ENCODE data around the gene TULP4. TPM values are rescaled to one million over a fixed set of nuclear protein-coding genes. Genes with fewer than 3 reads are reported as not detected.

Gene TULP4
- polyA plus RNA-seq, 1 donor (not counting 4 experiments of a cell fraction or from before 2014, with no cell fraction given), result 13.1 TPM

DNA sequence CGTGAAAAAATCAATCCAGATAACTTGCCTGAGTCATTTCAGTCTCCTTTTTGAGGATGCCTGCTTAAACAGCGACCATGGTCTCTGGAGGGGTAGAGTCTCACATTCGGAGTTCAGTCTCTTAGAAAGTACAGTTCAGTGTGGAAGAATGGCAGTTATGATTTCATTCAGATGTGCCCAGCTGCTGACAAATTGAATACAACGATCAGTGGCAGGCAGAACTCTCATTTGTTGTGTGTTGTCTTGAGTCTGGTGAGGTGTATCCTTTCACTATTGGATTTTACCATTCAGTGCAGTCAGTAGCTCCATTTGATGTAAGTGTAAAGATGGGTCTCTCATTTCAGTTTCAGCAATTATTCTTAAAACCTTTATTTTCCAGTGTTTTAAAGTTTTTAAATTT lies 639 bp upstream of the TULP4 start:
- H3K36me3 ChIP-seq (ENCODE audit: control insufficient read depth in 2 of 2, extremely low read depth in 1 of 2, insufficient read depth in 2 of 2, low read length in 2 of 2), result peaks cover 0 to 8% of the 10 kb centered on the region in 2 experiments

GRCh38 chr6:158312672-158313397 lies 570 bp downstream of the TULP4 start:
- no peak for FAIRE-seq
- H3K36me3 ChIP-seq (ENCODE audit: control insufficient read depth in 2 of 2, extremely low read depth in 1 of 2, insufficient read depth in 2 of 2, low read length in 2 of 2), result peaks cover 0 to 8% of the 10 kb centered on the region in 2 experiments

More for the DNA sequence above, 639 bp upstream of the TULP4 start:
- no peaks in the 10 kb centered on the region for H3K27me3 ChIP-seq (ENCODE audit: control insufficient read depth, extremely low read depth, insufficient read depth, low read length)
- H3K9ac ChIP-seq (ENCODE audit: control insufficient read depth, extremely low read depth, insufficient read depth, low read length), result no peak overlapping the region
- H3K79me2 ChIP-seq (ENCODE audit: control insufficient read depth, insufficient read depth, low read length), result peaks cover 2% of the 10 kb centered on the region
- DNase-seq (ENCODE audit: low read depth, low spot score) (no peak), FAIRE-seq (no peak)
- no peaks in the 10 kb centered on the region for H3K9me1 ChIP-seq (ENCODE audit: control insufficient read depth, extremely low read depth, insufficient read depth, low read length)
- dilution Hi-C loops (cut with MboI; ENCODE audit: extremely low pct_ligation_motif_present, low sequenced_read_pairs), result no loop called here
- no peak overlapping the region for H3K27ac ChIP-seq (ENCODE audit: control insufficient read depth, insufficient read depth, low read length)
- no peak overlapping the region for H3K4me2 ChIP-seq (ENCODE audit: control insufficient read depth, extremely low read depth, insufficient read depth, low read depth, low read length)
- TF ChIP-seq CTCF (optimal IDR thresholded peaks at IDR 0.05 in 1 of 3, IDR thresholded peaks at IDR 0.05 in 1 of 3, conservative IDR thresholded peaks at IDR 0.05 in 1 of 3; ENCODE audit: extremely low read depth in 1 of 3, insufficient read depth in 2 of 3, low read length in 3 of 3) (no peak), EZH2 (IDR thresholded peaks at IDR 0.05; ENCODE audit: low read length) (no peak)
- peaks cover 2% of the 10 kb centered on the region for H4K20me1 ChIP-seq (ENCODE audit: control insufficient read depth, extremely low read depth, insufficient read depth, low read length)
- H3K4me3 ChIP-seq (ENCODE audit: control insufficient read depth in 2 of 3, extremely low read depth in 1 of 3, insufficient read depth in 2 of 3, low read depth in 1 of 3, low read length in 3 of 3), result no peak overlapping the region
- no peak overlapping the region for H2AFZ ChIP-seq (ENCODE audit: control insufficient read depth, low read length)
- H3K9me3 ChIP-seq (ENCODE audit: control insufficient read depth, low read depth, low read length), result peaks cover 1% of the 10 kb centered on the region
- H3K4me1 ChIP-seq (ENCODE audit: control insufficient read depth, extremely low read depth, insufficient read depth, low read length), result peaks cover 12% of the 10 kb centered on the region

More at GRCh38 chr6:158312672-158313397, 570 bp downstream of the TULP4 start:
- Histone ChIP-seq H3K4me2 (ENCODE audit: control insufficient read depth, extremely low read depth, insufficient read depth, low read depth, low read length) (no peak overlapping the region), H3K27ac (ENCODE audit: control insufficient read depth, insufficient read depth, low read length) (no peak overlapping the region), H3K4me1 (ENCODE audit: control insufficient read depth, extremely low read depth, insufficient read depth, low read length) (peaks cover 14% of the 10 kb centered on the region), H3K9ac (ENCODE audit: control insufficient read depth, extremely low read depth, insufficient read depth, low read length) (no peak overlapping the region), H3K9me3 (ENCODE audit: control insufficient read depth, low read depth, low read length) (peaks cover 1% of the 10 kb centered on the region), H3K4me3 (ENCODE audit: control insufficient read depth in 2 of 3, extremely low read depth in 1 of 3, insufficient read depth in 2 of 3, low read depth in 1 of 3, low read length in 3 of 3) (no peak overlapping the region), H3K9me1 (ENCODE audit: control insufficient read depth, extremely low read depth, insufficient read depth, low read length) (no peaks in the 10 kb centered on the region), H4K20me1 (ENCODE audit: control insufficient read depth, extremely low read depth, insufficient read depth, low read length) (peaks cover 2% of the 10 kb centered on the region), H3K79me2 (ENCODE audit: control insufficient read depth, insufficient read depth, low read length) (peaks cover 5% of the 10 kb centered on the region), H2AFZ (ENCODE audit: control insufficient read depth, low read length) (no peak overlapping the region), H3K27me3 (ENCODE audit: control insufficient read depth, extremely low read depth, insufficient read depth, low read length) (no peaks in the 10 kb centered on the region)
- no peak for DNase-seq (ENCODE audit: low read depth, low spot score)
- dilution Hi-C loops (cut with MboI; ENCODE audit: extremely low pct_ligation_motif_present, low sequenced_read_pairs), result no loop called here
- no peak for TF ChIP-seq CTCF (optimal IDR thresholded peaks at IDR 0.05 in 1 of 3, IDR thresholded peaks at IDR 0.05 in 1 of 3, conservative IDR thresholded peaks at IDR 0.05 in 1 of 3; ENCODE audit: extremely low read depth in 1 of 3, insufficient read depth in 2 of 3, low read length in 3 of 3)
- no peak for TF ChIP-seq EZH2 (IDR thresholded peaks at IDR 0.05; ENCODE audit: low read length)

Measured in keratinocyte (primary cell).